Activated T-cell treated with anti-CD3 and anti-CD28 coated beads, Interleukin-2, amount 50 U/mL, for 24 hours (primary cell): ENCODE results near the gene LY9.

Experiments
- DNase-seq: peaks from one replicate; pipeline ENCODE4 v3.0.0-alpha.2; 2020
- H3K27ac Mint-ChIP-seq: 2 replicates; pipeline ENCODE4 v1.8.0; 2020; ENCODE audit warnings: mild to moderate bottlenecking, mixed read lengths
- H3K27me3 Mint-ChIP-seq: 2 replicates; pipeline ENCODE4 v1.8.0; 2020; ENCODE audit warnings: mixed read lengths
- H3K36me3 Mint-ChIP-seq: 2 replicates; pipeline ENCODE4 v1.8.0; 2020; ENCODE audit warnings: low read depth, mixed read lengths
- H3K4me1 Mint-ChIP-seq: 2 replicates; pipeline ENCODE4 v1.8.0; 2020; ENCODE audit warnings: low read depth, mixed read lengths
- H3K4me3 Mint-ChIP-seq: 2 replicates; pipeline ENCODE4 v1.8.0; 2020; ENCODE audit warnings: mild to moderate bottlenecking, moderate library complexity, mixed read lengths
- H3K9me3 Mint-ChIP-seq: 2 replicates; pipeline ENCODE4 v1.8.0; 2020; ENCODE audit warnings: mixed read lengths

Gene LY9

GRCh38 chr1:160826546-160826945 lies 30.6 kb downstream of the LY9 start:
- Mint-ChIP-seq H3K36me3 (peaks cover 18% of the 10 kb centered on the region), H3K9me3 (no peaks in the 10 kb centered on the region), H3K4me3 (no peak overlapping the region), H3K4me1 (peaks cover 6% of the 10 kb centered on the region), H3K27ac (no peak overlapping the region), H3K27me3 (no peaks in the 10 kb centered on the region)
- no peak for DNase-seq

GRCh38 chr1:160827418-160827817 lies 31.4 kb downstream of the LY9 start:
- Mint-ChIP-seq H3K36me3 (peaks cover 17% of the 10 kb centered on the region), H3K9me3 (no peaks in the 10 kb centered on the region), H3K4me3 (no peak overlapping the region), H3K27me3 (no peaks in the 10 kb centered on the region), H3K4me1 (peaks cover 6% of the 10 kb centered on the region), H3K27ac (no peak overlapping the region)
- DNase-seq, result no peak

GRCh38 chr1:160829766-160830165 lies 33.8 kb downstream of the LY9 start:
- H3K4me3 Mint-ChIP-seq, result no peak overlapping the region
- peak overlapping the region; percentile 46 for H3K27ac Mint-ChIP-seq

GRCh38 chr1:160830321-160831153 lies 34.6 kb downstream of the LY9 start:
- DNase-seq, result peak; percentile 83
- H3K27ac Mint-ChIP-seq, result peak overlapping the region; percentile 60
- H3K4me1 Mint-ChIP-seq, result peaks cover 19% of the 10 kb centered on the region

More at GRCh38 chr1:160829766-160830165, 33.8 kb downstream of the LY9 start:
- no peaks in the 10 kb centered on the region for H3K27me3 Mint-ChIP-seq
- no peak for DNase-seq
- H3K4me1 Mint-ChIP-seq, result peaks cover 14% of the 10 kb centered on the region
- peaks cover 9% of the 10 kb centered on the region for H3K36me3 Mint-ChIP-seq
- H3K9me3 Mint-ChIP-seq, result no peaks in the 10 kb centered on the region

GRCh38 chr1:160834945-160835565 lies 39.1 kb downstream of the LY9 start:
- H3K9me3 Mint-ChIP-seq, result no peaks in the 10 kb centered on the region
- no peaks in the 10 kb centered on the region for H3K36me3 Mint-ChIP-seq
- H3K27ac Mint-ChIP-seq, result no peak overlapping the region
- H3K27me3 Mint-ChIP-seq, result no peaks in the 10 kb centered on the region
- DNase-seq, result no peak
- H3K4me3 Mint-ChIP-seq, result no peak overlapping the region
- H3K4me1 Mint-ChIP-seq, result peaks cover 62% of the 10 kb centered on the region

More at GRCh38 chr1:160830321-160831153, 34.6 kb downstream of the LY9 start:
- no peaks in the 10 kb centered on the region for H3K9me3 Mint-ChIP-seq
- peaks cover 9% of the 10 kb centered on the region for H3K36me3 Mint-ChIP-seq
- no peaks in the 10 kb centered on the region for H3K27me3 Mint-ChIP-seq
- H3K4me3 Mint-ChIP-seq, result no peak overlapping the region

GRCh38 chr1:160835751-160836150 lies 39.8 kb downstream of the LY9 start:
- peaks cover 58% of the 10 kb centered on the region for H3K4me1 Mint-ChIP-seq
- no peak overlapping the region for H3K27ac Mint-ChIP-seq
- no peak for DNase-seq
- no peaks in the 10 kb centered on the region for H3K36me3 Mint-ChIP-seq
- H3K27me3 Mint-ChIP-seq, result no peaks in the 10 kb centered on the region
- H3K4me3 Mint-ChIP-seq, result no peak overlapping the region
- H3K9me3 Mint-ChIP-seq, result no peaks in the 10 kb centered on the region

- no peaks in the 10 kb centered on the region for H3K9me3 Mint-ChIP-seq
- H3K36me3 Mint-ChIP-seq, result no peaks in the 10 kb centered on the region
- H3K27me3 Mint-ChIP-seq, result no peaks in the 10 kb centered on the region
- peak overlapping the region; percentile 90 for H3K27ac Mint-ChIP-seq
- peak overlapping the region; percentile 33 for H3K4me3 Mint-ChIP-seq
- peaks cover 58% of the 10 kb centered on the region for H3K4me1 Mint-ChIP-seq
- no peak for DNase-seq
Measured at GRCh38 chr1:160836561-160836960, 40.6 kb downstream of the LY9 start.

- DNase-seq, result no peak
- Mint-ChIP-seq H3K27ac (peak overlapping the region; percentile 97), H3K4me3 (peak overlapping the region; percentile 33), H3K4me1 (peaks cover 58% of the 10 kb centered on the region), H3K9me3 (no peaks in the 10 kb centered on the region), H3K27me3 (no peaks in the 10 kb centered on the region), H3K36me3 (no peaks in the 10 kb centered on the region)
Measured at GRCh38 chr1:160836981-160837557, 41.1 kb downstream of the LY9 start.

GRCh38 chr1:160837558-160838205 lies 41.7 kb downstream of the LY9 start:
- Mint-ChIP-seq H3K27me3 (no peaks in the 10 kb centered on the region), H3K9me3 (no peaks in the 10 kb centered on the region), H3K4me3 (peak overlapping the region; percentile 61), H3K27ac (peak overlapping the region; percentile 97), H3K36me3 (no peaks in the 10 kb centered on the region), H3K4me1 (peaks cover 61% of the 10 kb centered on the region)
- peak; percentile 83 for DNase-seq

GRCh38 chr1:160838888-160839287 lies 42.9 kb downstream of the LY9 start:
- Mint-ChIP-seq H3K27me3 (no peaks in the 10 kb centered on the region), H3K4me1 (peaks cover 59% of the 10 kb centered on the region), H3K36me3 (no peaks in the 10 kb centered on the region), H3K9me3 (no peaks in the 10 kb centered on the region), H3K4me3 (peak overlapping the region; percentile 46), H3K27ac (peak overlapping the region; percentile 97)
- DNase-seq, result peak; percentile 50

- Mint-ChIP-seq H3K4me1 (peaks cover 55% of the 10 kb centered on the region), H3K27me3 (no peaks in the 10 kb centered on the region), H3K27ac (no peak overlapping the region), H3K36me3 (no peaks in the 10 kb centered on the region), H3K4me3 (no peak overlapping the region), H3K9me3 (no peaks in the 10 kb centered on the region)
- no peak for DNase-seq
Measured at GRCh38 chr1:160839746-160840145, 43.8 kb downstream of the LY9 start.

- DNase-seq, result no peak
- Mint-ChIP-seq H3K27me3 (no peaks in the 10 kb centered on the region), H3K27ac (no peak overlapping the region), H3K4me3 (no peak overlapping the region), H3K36me3 (no peaks in the 10 kb centered on the region), H3K4me1 (peaks cover 46% of the 10 kb centered on the region), H3K9me3 (no peaks in the 10 kb centered on the region)
Measured at GRCh38 chr1:160841079-160841478, 45.1 kb downstream of the LY9 start.

GRCh38 chr1:160844447-160845232 lies 48.7 kb downstream of the LY9 start:
- DNase-seq, result no peak
- H3K27ac Mint-ChIP-seq, result no peak overlapping the region
- no peak overlapping the region for H3K4me3 Mint-ChIP-seq
- H3K9me3 Mint-ChIP-seq, result no peaks in the 10 kb centered on the region
- H3K27me3 Mint-ChIP-seq, result no peaks in the 10 kb centered on the region
- H3K36me3 Mint-ChIP-seq, result no peaks in the 10 kb centered on the region
- H3K4me1 Mint-ChIP-seq, result peaks cover 11% of the 10 kb centered on the region

- H3K36me3 Mint-ChIP-seq, result no peaks in the 10 kb centered on the region
- H3K9me3 Mint-ChIP-seq, result no peaks in the 10 kb centered on the region
- DNase-seq, result no peak
- no peak overlapping the region for H3K27ac Mint-ChIP-seq
- no peak overlapping the region for H3K4me3 Mint-ChIP-seq
- peaks cover 6% of the 10 kb centered on the region for H3K4me1 Mint-ChIP-seq
- H3K27me3 Mint-ChIP-seq, result no peaks in the 10 kb centered on the region
Measured at GRCh38 chr1:160846281-160846680, 50.3 kb downstream of the LY9 start.
